ENCODE measurements around the gene WWOX.

WWOX gene

GRCh38 chr16:78731785-78732184, 632.3 kb downstream of the WWOX start:
- H3K79me2 ChIP-seq (ENCODE audit: insufficient read depth, low read length) = no peaks in the 10 kb centered on the region
- TF ChIP-seq CTCF (IDR thresholded peaks at IDR 0.05; ENCODE audit: borderline replicate concordance, extremely low read depth, low read length, poor library complexity, severe bottlenecking) (no peak), EZH2 (IDR thresholded peaks at IDR 0.05; ENCODE audit: borderline replicate concordance, low read depth, low read length, severe bottlenecking) (no peak)

GRCh38 chr16:78732696-78733095, 633.2 kb downstream of the WWOX start:
- H3K27me3 ChIP-seq (ENCODE audit: insufficient read depth, low read length, poor library complexity) = no peaks in the 10 kb centered on the region
- H3K27ac ChIP-seq (ENCODE audit: low read length) = no peak overlapping the region
- ATAC-seq (ENCODE audit: insufficient read depth, low read depth) (no peak), DNase-seq (no peak)
- H3K4me2 ChIP-seq (ENCODE audit: insufficient read depth, low read length) = no peak overlapping the region
- no peak overlapping the region for H2AFZ ChIP-seq (ENCODE audit: low read depth, low read length)
- no peak overlapping the region for H3K9ac ChIP-seq (ENCODE audit: low read depth, low read length)
- H4K20me1 ChIP-seq (ENCODE audit: insufficient read depth, low read length) = no peaks in the 10 kb centered on the region
- no peaks in the 10 kb centered on the region for H3K79me2 ChIP-seq (ENCODE audit: insufficient read depth, low read length)
- TF ChIP-seq CTCF (IDR thresholded peaks at IDR 0.05; ENCODE audit: borderline replicate concordance, extremely low read depth, low read length, poor library complexity, severe bottlenecking) (no peak), EZH2 (IDR thresholded peaks at IDR 0.05; ENCODE audit: borderline replicate concordance, low read depth, low read length, severe bottlenecking) (no peak)
- no peaks in the 10 kb centered on the region for H3K4me1 ChIP-seq (ENCODE audit: insufficient read depth, low read length)
- H3K9me3 ChIP-seq (ENCODE audit: insufficient read depth, low read length, severe bottlenecking) = no peaks in the 10 kb centered on the region
- no peaks in the 10 kb centered on the region for H3K36me3 ChIP-seq (ENCODE audit: insufficient read depth, low read length)
- H3K4me3 ChIP-seq (ENCODE audit: low read depth in 1 of 2, low read length in 2 of 2) = no peak overlapping the region

More at GRCh38 chr16:78731785-78732184, 632.3 kb downstream of the WWOX start:
- Histone ChIP-seq H3K36me3 (ENCODE audit: insufficient read depth, low read length) (no peaks in the 10 kb centered on the region), H3K4me3 (ENCODE audit: low read depth in 1 of 2, low read length in 2 of 2) (no peak overlapping the region), H3K27me3 (ENCODE audit: insufficient read depth, low read length, poor library complexity) (no peaks in the 10 kb centered on the region), H3K27ac (ENCODE audit: low read length) (no peak overlapping the region), H3K4me1 (ENCODE audit: insufficient read depth, low read length) (no peaks in the 10 kb centered on the region), H3K9ac (ENCODE audit: low read depth, low read length) (no peak overlapping the region), H2AFZ (ENCODE audit: low read depth, low read length) (no peak overlapping the region), H3K4me2 (ENCODE audit: insufficient read depth, low read length) (no peak overlapping the region), H3K9me3 (ENCODE audit: insufficient read depth, low read length, severe bottlenecking) (no peaks in the 10 kb centered on the region), H4K20me1 (ENCODE audit: insufficient read depth, low read length) (no peaks in the 10 kb centered on the region)
- no peak for ATAC-seq (ENCODE audit: insufficient read depth, low read depth)
- no peak for DNase-seq

GRCh38 chr16:78735337-78735736, 635.9 kb downstream of the WWOX start:
- ATAC-seq (ENCODE audit: insufficient read depth, low read depth) = no peak
- Histone ChIP-seq H2AFZ (ENCODE audit: low read depth, low read length) (no peak overlapping the region), H3K4me3 (ENCODE audit: low read depth in 1 of 2, low read length in 2 of 2) (no peak overlapping the region), H3K79me2 (ENCODE audit: insufficient read depth, low read length) (no peaks in the 10 kb centered on the region), H4K20me1 (ENCODE audit: insufficient read depth, low read length) (no peaks in the 10 kb centered on the region), H3K9me3 (ENCODE audit: insufficient read depth, low read length, severe bottlenecking) (no peaks in the 10 kb centered on the region), H3K9ac (ENCODE audit: low read depth, low read length) (no peak overlapping the region), H3K4me1 (ENCODE audit: insufficient read depth, low read length) (no peaks in the 10 kb centered on the region; the same call in 1 of the 2 replicates), H3K4me2 (ENCODE audit: insufficient read depth, low read length) (no peak overlapping the region), H3K36me3 (ENCODE audit: insufficient read depth, low read length) (no peaks in the 10 kb centered on the region), H3K27ac (ENCODE audit: low read length) (no peak overlapping the region), H3K27me3 (ENCODE audit: insufficient read depth, low read length, poor library complexity) (no peaks in the 10 kb centered on the region)
- no peak for DNase-seq
- TF ChIP-seq CTCF (IDR thresholded peaks at IDR 0.05; ENCODE audit: borderline replicate concordance, extremely low read depth, low read length, poor library complexity, severe bottlenecking) = no peak
- no peak for TF ChIP-seq EZH2 (IDR thresholded peaks at IDR 0.05; ENCODE audit: borderline replicate concordance, low read depth, low read length, severe bottlenecking)

GRCh38 chr16:78737630-78738029, 638.2 kb downstream of the WWOX start:
- H3K27ac ChIP-seq (ENCODE audit: low read length) = no peak overlapping the region

More at GRCh38 chr16:78737630-78738029, 638.2 kb downstream of the WWOX start:
- H3K79me2 ChIP-seq (ENCODE audit: insufficient read depth, low read length) = no peaks in the 10 kb centered on the region
- DNase-seq = no peak
- no peaks in the 10 kb centered on the region; the same call in 1 of the 2 replicates for H3K4me1 ChIP-seq (ENCODE audit: insufficient read depth, low read length)
- no peaks in the 10 kb centered on the region for H3K27me3 ChIP-seq (ENCODE audit: insufficient read depth, low read length, poor library complexity)
- no peak for TF ChIP-seq CTCF (IDR thresholded peaks at IDR 0.05; ENCODE audit: borderline replicate concordance, extremely low read depth, low read length, poor library complexity, severe bottlenecking)
- TF ChIP-seq EZH2 (IDR thresholded peaks at IDR 0.05; ENCODE audit: borderline replicate concordance, low read depth, low read length, severe bottlenecking) = no peak
- no peak overlapping the region for H3K4me2 ChIP-seq (ENCODE audit: insufficient read depth, low read length)
- H3K36me3 ChIP-seq (ENCODE audit: insufficient read depth, low read length) = no peaks in the 10 kb centered on the region
- H4K20me1 ChIP-seq (ENCODE audit: insufficient read depth, low read length) = no peaks in the 10 kb centered on the region
- H2AFZ ChIP-seq (ENCODE audit: low read depth, low read length) = no peak overlapping the region
- H3K9ac ChIP-seq (ENCODE audit: low read depth, low read length) = no peak overlapping the region
- no peaks in the 10 kb centered on the region for H3K9me3 ChIP-seq (ENCODE audit: insufficient read depth, low read length, severe bottlenecking)
- no peak for ATAC-seq (ENCODE audit: insufficient read depth, low read depth)
- H3K4me3 ChIP-seq (ENCODE audit: low read depth in 1 of 2, low read length in 2 of 2) = no peak overlapping the region
